HepG2 (cell line): Measurements from ENCODE around the gene C20orf204. TPM values are rescaled to one million over a fixed set of nuclear protein-coding genes. Genes with fewer than 3 reads are reported as not detected.

Source experiments
- ATF6 ChIP-seq: sonication (generic); formaldehyde crosslinking; conservative IDR thresholded peaks from 2 replicates; pipeline ENCODE4 v1.4.0; 2020; ENCODE audit warnings: missing genetic modification reagents
- CENPT ChIP-seq: sonication (generic); formaldehyde crosslinking; IDR thresholded peaks from 2 replicates; pipeline ENCODE4 v1.8.0; 2022; ENCODE audit warnings: low read depth, mild to moderate bottlenecking, moderate library complexity, missing genetic modification reagents
- FUBP1 ChIP-seq: sonication (generic); formaldehyde crosslinking; IDR thresholded peaks from 2 replicates; pipeline ENCODE4 v1.5.1; 2020; ENCODE audit warnings: missing genetic modification reagents, mild to moderate bottlenecking, borderline replicate concordance
- HDAC1 ChIP-seq: sonication (generic); formaldehyde crosslinking; IDR thresholded peaks from 2 replicates; pipeline ENCODE4 v1.5.1; 2020; ENCODE audit warnings: mild to moderate bottlenecking, missing genetic modification reagents
- HHEX ChIP-seq: IDR thresholded peaks from 2 replicates; pipeline ENCODE4 v1.6.1; 2016; ENCODE audit warnings: control low read depth
- HNF4A ChIP-seq: sonication (generic); formaldehyde crosslinking; IDR thresholded peaks from 2 replicates; pipeline ENCODE4 v1.4.0; 2020; ENCODE audit warnings: missing genetic modification reagents
- KDM3A ChIP-seq: IDR thresholded peaks from 2 replicates; pipeline ENCODE4 v1.6.1; 2018; ENCODE audit warnings: low read depth, missing compliant biosample characterization
- MED1 ChIP-seq: sonication (generic); formaldehyde crosslinking; IDR thresholded peaks from 2 replicates; pipeline ENCODE4 v1.4.0; 2020; ENCODE audit warnings: missing genetic modification reagents
- NFIC ChIP-seq: IDR thresholded peaks from 2 replicates; pipeline ENCODE4 v1.6.1; 2012; ENCODE audit warnings: mild to moderate bottlenecking, low read length, inconsistent platforms
- NR0B2 ChIP-seq: sonication (generic); formaldehyde crosslinking; IDR thresholded peaks from 2 replicates; pipeline ENCODE4 v1.4.0; 2020; ENCODE audit warnings: mild to moderate bottlenecking, missing genetic modification reagents
- PAX8 ChIP-seq: sonication (generic); formaldehyde crosslinking; IDR thresholded peaks from 2 replicates; pipeline ENCODE4 v1.8.0; 2022; ENCODE audit warnings: mild to moderate bottlenecking, missing genetic modification reagents, borderline replicate concordance
- RBM22 ChIP-seq: fragments of 200-400 bp; formaldehyde crosslinking; optimal IDR thresholded peaks from 2 replicates; pipeline ENCODE3; 2017; ENCODE audit warnings: mild to moderate bottlenecking, low read length, moderate library complexity
- SCMH1 ChIP-seq: sonication (generic); formaldehyde crosslinking; IDR thresholded peaks from 2 replicates; pipeline ENCODE4 v1.9.0; 2021; ENCODE audit warnings: missing genetic modification reagents, mild to moderate bottlenecking, borderline replicate concordance
- TFAP4 ChIP-seq: sonication (generic); IDR thresholded peaks from 2 replicates; pipeline ENCODE4 v1.6.1; 2016; ENCODE audit warnings: low read depth, borderline replicate concordance
- ZBTB38 ChIP-seq: sonication (generic); formaldehyde crosslinking; IDR thresholded peaks from 2 replicates; pipeline ENCODE4 v1.5.1; 2020; ENCODE audit warnings: mild to moderate bottlenecking, missing genetic modification reagents
- ZMAT3 ChIP-seq: sonication (generic); formaldehyde crosslinking; conservative IDR thresholded peaks from 2 replicates; pipeline ENCODE4 v1.7.0; 2021; ENCODE audit warnings: missing genetic modification reagents
- ZNF207 ChIP-seq: fragments of 450-650 bp; IDR thresholded peaks from 2 replicates; pipeline ENCODE4 v1.6.1; 2016; ENCODE audit warnings: antibody characterized with exemption, borderline replicate concordance
- ZNF225 ChIP-seq: sonication (generic); formaldehyde crosslinking; IDR thresholded peaks from 2 replicates; pipeline ENCODE4 v1.4.0; 2020; ENCODE audit warnings: mild to moderate bottlenecking, missing genetic modification reagents
- ZNF282 ChIP-seq: fragments of 450-650 bp; IDR thresholded peaks from 2 replicates; pipeline ENCODE4 v1.6.1; 2018; ENCODE audit not compliant: partially characterized antibody
- ZNF562 ChIP-seq: sonication (generic); formaldehyde crosslinking; IDR thresholded peaks from 2 replicates; pipeline ENCODE4 v1.8.0; 2022; ENCODE audit warnings: missing genetic modification reagents, borderline replicate concordance
- ZNF660 ChIP-seq: sonication (generic); formaldehyde crosslinking; IDR thresholded peaks from 2 replicates; pipeline ENCODE4 v1.5.1; 2020; ENCODE audit warnings: mild to moderate bottlenecking, low read depth, missing genetic modification reagents, borderline replicate concordance
- ZNF7 ChIP-seq: IDR thresholded peaks from 2 replicates; pipeline ENCODE4 v1.6.1; 2016; ENCODE audit warnings: missing biosample characterization, missing genetic modification reagents
- polyA plus RNA-seq, 8 experiments: library from polyadenylated mRNA; depleted of rRNA in 3 of 8; stranded (reverse) in 7 of 8; unstranded in 1 of 8; fragments of >200 nt; fragmentation: Illumina TruSeq in 4 of 8; extraction: Trizol in 4 of 8; gene quantifications; 2 replicates each; pipeline versions ENCODE4 v1.2.1 to v1.2.3, GENCODE V29; 2011 to 2016; ENCODE audit warnings: low read depth in 4 of 8, missing spikeins in 1 of 8, mixed read lengths in 1 of 8; ENCODE audit not compliant: insufficient read depth in 1 of 8
- total RNA-seq, 5 experiments: library from RNA; depleted of rRNA; stranded (reverse); fragments of >200 nt; fragmentation: Illumina TruSeq; extraction: Trizol; gene quantifications; 2 replicates each; pipeline ENCODE4 v1.2.3, GENCODE V29; 2016; ENCODE audit warnings: low read depth in 1 of 5
- TF ChIP-seq, protein P1 (sequence below): sonication (generic); formaldehyde crosslinking; IDR thresholded peaks from 2 replicates; pipeline ENCODE4 v1.5.0; 2020; ENCODE audit warnings: missing genetic modification reagents
- TF ChIP-seq, protein P2 (sequence below): sonication (generic); formaldehyde crosslinking; IDR thresholded peaks from 2 replicates; pipeline ENCODE4 v1.9.0; 2021; ENCODE audit warnings: missing genetic modification reagents, borderline replicate concordance

Gene C20orf204
- total and polyA plus RNA-seq, 2 of the 13 experiments (the other 11 are each of a cell fraction or from before 2014, with no cell fraction given) = 22.1 to 80.0 TPM

DNA sequence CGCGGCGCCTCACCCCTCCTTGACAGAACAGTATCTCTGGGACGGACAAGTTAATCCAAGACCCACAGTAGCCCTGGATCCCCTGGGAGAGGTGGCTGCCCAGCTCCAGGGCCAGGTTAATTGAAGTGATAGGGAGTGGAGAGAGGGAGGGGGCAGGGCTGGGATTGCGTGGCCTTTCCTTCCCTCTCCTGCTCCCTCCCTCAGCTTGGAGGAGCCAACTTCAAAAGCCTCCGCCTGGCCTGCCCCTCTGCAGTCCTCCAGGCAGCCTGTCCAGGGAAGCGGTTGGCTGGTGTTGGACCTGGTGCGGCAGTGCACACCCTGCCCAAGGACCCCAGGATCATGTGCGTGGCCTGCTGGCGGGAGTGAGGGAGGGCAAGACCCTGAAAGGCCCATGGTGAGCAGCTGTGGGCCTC, at the start of gene C20orf204 (continued):
- TF ChIP-seq, protein P1, sequence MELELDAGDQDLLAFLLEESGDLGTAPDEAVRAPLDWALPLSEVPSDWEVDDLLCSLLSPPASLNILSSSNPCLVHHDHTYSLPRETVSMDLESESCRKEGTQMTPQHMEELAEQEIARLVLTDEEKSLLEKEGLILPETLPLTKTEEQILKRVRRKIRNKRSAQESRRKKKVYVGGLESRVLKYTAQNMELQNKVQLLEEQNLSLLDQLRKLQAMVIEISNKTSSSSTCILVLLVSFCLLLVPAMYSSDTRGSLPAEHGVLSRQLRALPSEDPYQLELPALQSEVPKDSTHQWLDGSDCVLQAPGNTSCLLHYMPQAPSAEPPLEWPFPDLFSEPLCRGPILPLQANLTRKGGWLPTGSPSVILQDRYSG (CRISPR knock-in tag) = no peak
- TF ChIP-seq ZNF562 (no peak), NR0B2 (CRISPR knock-in tag) (no peak), HNF4A (CRISPR knock-in tag) (peak; percentile 67), PAX8 (peak; percentile 80; the same call in 1 of the 2 replicates), NFIC (no peak), ZNF660 (CRISPR knock-in tag) (no peak; the same call in 1 of the 2 replicates), ZMAT3 (peak; percentile 61; the same call in 1 of the 2 replicates), MED1 (CRISPR knock-in tag) (peak; percentile 59; the same call in 1 of the 2 replicates), SCMH1 (CRISPR knock-in tag) (no peak), ZBTB38 (peak; percentile 94), HHEX (CRISPR knock-in tag) (no peak), FUBP1 (CRISPR knock-in tag) (no peak), ZNF7 (CRISPR knock-in tag) (0 out of 2 replicates have a peak, but pooled peaks have one; percentile 8), TFAP4 (no peak), RBM22 (peak; percentile 99), ZNF225 (CRISPR knock-in tag) (peak; percentile 42; the same call in 1 of the 2 replicates), HDAC1 (CRISPR knock-in tag) (peak; percentile 75; the same call in 1 of the 2 replicates), ATF6 (CRISPR knock-in tag) (no peak; the same call in 1 of the 2 replicates), ZNF207 (no peak), CENPT (peak; percentile 64; the same call in 1 of the 2 replicates), ZNF282 (no peak), KDM3A (CRISPR knock-in tag) (peak; percentile 84; the same call in 1 of the 2 replicates)
- TF ChIP-seq, protein P2, sequence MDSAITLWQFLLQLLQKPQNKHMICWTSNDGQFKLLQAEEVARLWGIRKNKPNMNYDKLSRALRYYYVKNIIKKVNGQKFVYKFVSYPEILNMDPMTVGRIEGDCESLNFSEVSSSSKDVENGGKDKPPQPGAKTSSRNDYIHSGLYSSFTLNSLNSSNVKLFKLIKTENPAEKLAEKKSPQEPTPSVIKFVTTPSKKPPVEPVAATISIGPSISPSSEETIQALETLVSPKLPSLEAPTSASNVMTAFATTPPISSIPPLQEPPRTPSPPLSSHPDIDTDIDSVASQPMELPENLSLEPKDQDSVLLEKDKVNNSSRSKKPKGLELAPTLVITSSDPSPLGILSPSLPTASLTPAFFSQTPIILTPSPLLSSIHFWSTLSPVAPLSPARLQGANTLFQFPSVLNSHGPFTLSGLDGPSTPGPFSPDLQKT (CRISPR knock-in tag) = no peak
